Tibial nerve (tissue), 4 donors: Measurements from ENCODE around the gene OSBPL9.

ENCODE experiments used
- EP300 ChIP-seq, 2 donors: sonication (generic); formaldehyde crosslinking; IDR thresholded peaks; one replicate each; pipeline ENCODE4 v1.6.1; 2017; ENCODE audit warnings: antibody characterized with exemption in 2 of 2, mild to moderate bottlenecking in 1 of 2
- POLR2A ChIP-seq, 2 donors: fragments of 450-650 bp; IDR thresholded peaks; one replicate each; pipeline ENCODE4 v1.6.1; 2017; ENCODE audit warnings: antibody characterized with exemption in 2 of 2, mild to moderate bottlenecking in 2 of 2, moderate library complexity in 2 of 2
- TF ChIP-seq, protein P1 (sequence below), 5 experiments: fragments of 200-600 bp in 3 of 5; fragments of 450-650 bp in 2 of 5; sonication (generic) in 3 of 5; IDR thresholded peaks; one replicate each; pipeline ENCODE4 v1.5.1; 2016 to 2019; ENCODE audit warnings: antibody characterized with exemption in 5 of 5, mild to moderate bottlenecking in 3 of 5, moderate library complexity in 2 of 5

DNA sequence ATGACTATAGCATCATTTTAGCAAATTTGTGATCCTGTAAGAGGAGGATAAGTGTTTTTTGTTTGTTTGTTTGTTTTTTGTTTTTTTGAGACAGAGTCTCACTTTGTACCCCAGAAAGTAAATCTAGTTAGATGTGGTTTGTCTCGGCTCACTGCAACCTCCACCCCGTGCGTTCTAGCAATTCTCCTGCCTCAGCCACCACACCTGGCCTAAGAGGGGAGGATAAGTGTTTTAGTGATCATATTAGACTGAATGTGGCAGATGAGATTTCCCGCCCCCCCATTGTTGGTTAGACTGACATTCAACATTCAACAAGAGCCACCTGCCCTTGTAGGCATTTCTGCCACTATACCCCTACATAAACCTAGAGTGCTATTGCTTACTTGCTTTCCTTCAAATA is 98.5 kb downstream of the OSBPL9 start:
- TF ChIP-seq, protein P1, sequence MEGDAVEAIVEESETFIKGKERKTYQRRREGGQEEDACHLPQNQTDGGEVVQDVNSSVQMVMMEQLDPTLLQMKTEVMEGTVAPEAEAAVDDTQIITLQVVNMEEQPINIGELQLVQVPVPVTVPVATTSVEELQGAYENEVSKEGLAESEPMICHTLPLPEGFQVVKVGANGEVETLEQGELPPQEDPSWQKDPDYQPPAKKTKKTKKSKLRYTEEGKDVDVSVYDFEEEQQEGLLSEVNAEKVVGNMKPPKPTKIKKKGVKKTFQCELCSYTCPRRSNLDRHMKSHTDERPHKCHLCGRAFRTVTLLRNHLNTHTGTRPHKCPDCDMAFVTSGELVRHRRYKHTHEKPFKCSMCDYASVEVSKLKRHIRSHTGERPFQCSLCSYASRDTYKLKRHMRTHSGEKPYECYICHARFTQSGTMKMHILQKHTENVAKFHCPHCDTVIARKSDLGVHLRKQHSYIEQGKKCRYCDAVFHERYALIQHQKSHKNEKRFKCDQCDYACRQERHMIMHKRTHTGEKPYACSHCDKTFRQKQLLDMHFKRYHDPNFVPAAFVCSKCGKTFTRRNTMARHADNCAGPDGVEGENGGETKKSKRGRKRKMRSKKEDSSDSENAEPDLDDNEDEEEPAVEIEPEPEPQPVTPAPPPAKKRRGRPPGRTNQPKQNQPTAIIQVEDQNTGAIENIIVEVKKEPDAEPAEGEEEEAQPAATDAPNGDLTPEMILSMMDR (IDR thresholded peaks at IDR 0.05), result no peak
- TF ChIP-seq POLR2A (IDR thresholded peaks at IDR 0.05), result no peak
- no peak for TF ChIP-seq EP300 (IDR thresholded peaks at IDR 0.05)
